Renal pelvis (tissue), 4 donors: ENCODE data around the gene DYSF. TPM values are rescaled to one million over a fixed set of nuclear protein-coding genes. Genes with fewer than 3 reads are reported as not detected.

Experiments used
- DNase-seq: peaks from one replicate; pipeline ENCODE4 v3.0.0-alpha.2; 2013
- polyA plus RNA-seq, 3 donors: library from polyadenylated mRNA; unstranded; fragments of 120-200 nt; gene quantifications; one replicate each; pipeline ENCODE4 v1.2.1, GENCODE V29; 2013; ENCODE audit not compliant: insufficient read length in 3 of 3

Gene DYSF
- polyA plus RNA-seq, 3 donors: 15.3 to 21.3 (median 17.3) TPM

DNA sequence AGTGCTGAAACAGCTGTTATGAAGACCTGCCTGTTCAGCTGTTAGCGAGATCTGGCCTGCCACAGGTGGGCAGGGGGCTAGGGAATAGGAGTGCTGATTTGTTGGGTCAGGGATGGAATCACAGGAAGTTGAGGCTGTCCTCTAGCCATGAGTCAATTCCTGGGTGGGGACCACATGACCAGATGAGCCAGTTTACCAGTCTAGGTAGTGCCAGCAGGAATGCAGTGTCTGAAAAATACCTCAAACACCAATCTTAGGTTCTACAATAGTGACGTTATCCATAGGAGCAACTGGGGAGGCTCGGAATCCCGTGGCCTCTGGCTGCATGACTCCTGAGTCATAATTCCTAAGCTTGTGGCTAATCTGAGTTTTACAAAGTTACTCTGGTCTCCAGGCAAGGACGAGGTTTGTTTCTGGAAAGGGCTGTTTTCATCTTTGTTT, 44.9 kb downstream of the DYSF start:
- no peak for DNase-seq

- no peak for DNase-seq
Observed at GRCh38 chr2:71499691-71500090, 46.3 kb downstream of the DYSF start.

GRCh38 chr2:71500426-71501079, 47.2 kb downstream of the DYSF start:
- no peak for DNase-seq

GRCh38 chr2:71502941-71503738, 49.8 kb downstream of the DYSF start:
- no peak for DNase-seq

DNA sequence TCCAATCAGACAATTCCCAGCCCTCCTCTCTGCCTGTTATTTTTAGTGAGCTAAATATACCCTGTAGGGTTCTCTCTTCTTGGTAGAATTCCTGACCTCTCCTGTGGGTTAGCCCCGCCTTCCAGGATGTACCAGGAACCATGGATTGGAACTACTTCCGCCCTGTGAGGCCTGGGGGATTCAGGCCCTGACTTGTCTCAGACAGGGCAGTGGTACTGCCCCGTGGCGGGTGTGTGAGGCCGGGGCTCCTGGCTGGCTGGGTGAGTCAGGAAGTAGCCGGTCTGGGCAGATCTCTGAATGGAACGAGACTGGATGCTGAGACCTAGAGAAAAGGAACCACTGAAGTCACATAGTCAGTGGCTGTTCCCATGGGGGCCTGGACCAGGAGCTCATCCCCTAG, 50.5 kb downstream of the DYSF start:
- DNase-seq: no peak

GRCh38 chr2:71504611-71505010, 51.2 kb downstream of the DYSF start:
- no peak for DNase-seq

- no peak for DNase-seq
Observed at GRCh38 chr2:71505086-71505769, 51.9 kb downstream of the DYSF start.

DNA sequence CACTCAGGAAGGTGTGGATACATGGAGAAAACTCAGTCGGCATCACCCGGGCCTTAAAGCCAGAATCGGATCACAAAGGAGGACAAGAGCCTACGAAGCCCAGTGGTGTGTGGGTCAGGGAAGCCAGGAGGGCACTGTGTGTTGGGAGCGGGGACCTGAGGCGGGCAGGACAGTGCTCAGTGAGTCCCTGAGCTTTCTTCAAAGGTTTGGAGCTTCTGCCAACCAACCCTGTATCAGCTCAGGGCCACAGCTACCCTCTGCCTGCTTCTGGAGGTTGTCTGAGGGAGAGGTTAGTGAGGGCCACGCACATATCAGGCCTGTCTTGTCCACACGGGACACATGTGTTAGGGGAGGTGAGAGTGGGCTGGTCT, 52.4 kb downstream of the DYSF start:
- DNase-seq: no peak

GRCh38 chr2:71506222-71507153, 53.1 kb downstream of the DYSF start:
- DNase-seq: no peak

DNA sequence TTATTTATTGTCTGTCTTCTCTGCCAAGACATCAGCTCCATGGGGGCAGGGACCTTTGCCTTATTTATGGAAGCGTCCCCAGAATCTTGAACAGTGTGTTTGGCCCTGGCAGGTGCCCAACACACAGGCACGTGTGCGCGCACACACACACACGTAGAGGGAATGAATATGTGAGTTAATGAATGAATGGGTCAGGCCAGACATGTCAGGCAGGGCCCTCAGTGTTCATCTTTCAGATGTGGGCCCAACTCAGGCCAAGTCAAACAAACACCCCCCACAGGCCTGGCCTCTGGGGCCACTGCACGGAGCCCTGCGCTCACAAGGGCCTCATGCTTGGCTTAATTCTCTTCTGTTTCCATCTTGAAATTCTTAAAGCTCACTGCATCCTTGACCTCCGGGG, 54.1 kb downstream of the DYSF start:
- no peak for DNase-seq

DNA sequence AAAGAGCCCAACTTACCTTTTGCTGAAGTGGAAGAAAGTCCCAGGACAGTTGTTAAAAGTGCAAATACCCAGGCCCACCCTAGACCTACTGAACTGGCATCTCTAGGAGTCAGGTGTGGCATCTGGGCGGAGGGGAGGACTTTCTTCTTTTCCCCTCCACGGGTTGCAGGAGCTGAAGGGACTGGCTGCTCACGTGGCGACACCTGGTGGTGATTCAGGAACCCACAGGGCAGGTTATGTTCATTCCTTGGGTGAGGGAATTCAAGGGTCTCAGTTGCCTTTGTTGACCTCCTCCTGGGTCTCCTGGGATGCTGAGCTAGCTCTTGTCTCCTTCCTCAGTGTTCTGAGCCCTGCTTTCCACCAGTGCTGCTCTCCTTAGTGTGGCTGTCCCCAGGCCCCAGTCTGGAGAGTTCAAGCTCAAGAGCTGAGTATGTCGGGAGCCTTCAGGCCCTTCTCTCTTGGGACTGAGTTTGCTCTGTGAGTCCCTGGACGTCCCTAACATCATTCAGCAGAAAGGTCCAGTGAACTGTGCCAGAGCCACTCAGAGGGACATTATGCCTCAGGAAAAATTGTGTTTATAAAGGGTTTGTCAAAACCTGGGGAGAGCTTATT, 56.9 kb downstream of the DYSF start:
- DNase-seq: peak; percentile 31

GRCh38 chr2:71510938-71511337, 57.6 kb downstream of the DYSF start:
- no peak for DNase-seq

DNA sequence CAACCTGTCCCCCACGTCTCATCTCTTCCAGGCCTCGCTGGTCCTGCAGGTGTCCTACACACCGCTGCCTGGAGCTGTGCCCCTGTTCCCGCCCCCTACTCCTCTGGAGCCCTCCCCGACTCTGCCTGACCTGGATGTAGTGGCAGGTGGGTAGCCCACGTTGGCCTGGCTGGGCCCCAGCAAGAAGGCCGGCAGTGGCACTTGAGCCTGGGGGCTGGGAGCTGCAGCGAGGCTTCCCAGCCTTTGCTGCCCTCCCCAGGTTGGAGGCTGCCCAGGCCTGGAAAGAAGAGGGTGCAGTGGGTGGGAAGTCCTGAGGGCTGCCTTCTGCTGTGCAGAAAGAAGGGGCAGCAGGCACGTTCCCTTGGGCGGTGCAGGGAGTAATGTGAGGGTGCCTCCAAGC, 58.4 kb downstream of the DYSF start:
- no peak for DNase-seq

DNA sequence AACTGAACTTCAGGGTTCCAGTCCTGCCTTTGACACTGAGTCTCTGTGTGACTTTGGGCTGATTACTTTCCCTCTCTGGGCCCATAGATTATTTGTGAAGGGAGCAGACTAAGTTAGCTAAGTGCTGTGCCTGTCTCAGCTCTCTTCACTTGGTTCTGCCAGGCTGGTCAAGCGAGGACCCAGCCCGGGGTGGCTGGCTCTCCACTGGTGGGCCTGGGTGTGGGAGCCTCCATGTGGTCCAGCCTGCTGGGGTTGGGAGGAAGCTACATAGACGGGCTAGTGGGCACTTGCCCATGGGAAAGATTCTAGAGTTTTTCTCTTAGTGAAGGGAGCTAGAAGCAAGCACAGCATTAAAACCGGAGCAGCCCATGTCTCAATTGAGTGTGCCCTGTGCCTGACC, 59.0 kb downstream of the DYSF start:
- DNase-seq: no peak

DNA sequence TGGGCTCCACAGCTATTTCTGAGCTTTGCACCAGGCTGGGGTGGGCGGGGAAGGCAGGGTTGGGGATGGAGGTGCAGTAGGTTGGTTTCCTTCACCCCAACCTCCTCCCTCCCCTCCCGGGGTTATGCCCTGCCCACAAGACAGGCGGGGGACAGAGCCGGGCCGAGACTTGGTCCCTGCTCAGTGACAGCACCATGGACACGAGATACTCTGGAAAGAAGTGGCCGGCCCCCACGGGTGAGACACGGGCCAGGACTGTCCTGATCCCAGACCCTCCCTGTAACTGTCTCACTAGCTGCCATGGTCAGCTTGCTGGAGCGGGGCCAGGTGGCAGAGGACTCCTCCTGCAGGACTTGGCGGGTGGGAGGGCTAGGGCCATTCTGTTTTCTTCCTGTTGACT, 59.7 kb downstream of the DYSF start:
- no peak for DNase-seq

- DNase-seq: no peak
Observed at GRCh38 chr2:71513721-71514120, 60.4 kb downstream of the DYSF start.

GRCh38 chr2:71516253-71516888, 63.0 kb downstream of the DYSF start:
- DNase-seq: no peak

- no peak for DNase-seq
Observed at GRCh38 chr2:71517851-71518250, 64.5 kb downstream of the DYSF start.

DNA sequence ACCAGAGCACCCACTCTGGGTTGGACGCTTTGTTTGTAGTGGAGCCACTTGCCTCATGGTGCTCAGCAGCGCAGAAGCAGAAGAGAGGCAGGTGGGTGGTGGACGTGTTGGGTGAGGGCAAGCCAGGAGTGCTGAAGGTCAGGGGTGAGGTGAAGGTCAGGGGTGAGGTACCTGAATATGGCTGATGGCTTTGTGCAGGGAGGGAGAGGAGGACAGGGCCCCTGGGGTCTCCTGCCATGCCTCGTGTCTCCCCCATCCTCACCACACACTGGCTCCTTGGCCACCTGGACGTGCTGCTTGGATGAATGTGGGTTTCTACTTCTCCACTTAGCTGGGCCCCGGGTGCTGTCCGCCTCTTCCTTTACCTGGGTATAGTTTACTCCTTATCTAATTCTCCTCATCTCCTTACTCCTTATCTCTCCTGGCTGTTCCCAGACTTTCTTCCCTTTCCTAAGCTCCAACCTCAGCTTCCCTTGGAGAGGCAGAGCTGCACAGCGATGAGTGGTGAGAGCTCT, 68.1 kb downstream of the DYSF start:
- no peak for DNase-seq

- no peak for DNase-seq
Observed at GRCh38 chr2:71524476-71524875, 71.1 kb downstream of the DYSF start.

GRCh38 chr2:71526141-71526540, 72.8 kb downstream of the DYSF start:
- no peak for DNase-seq
